Measurements from ENCODE around the gene CASR.

Gene CASR

DNA sequence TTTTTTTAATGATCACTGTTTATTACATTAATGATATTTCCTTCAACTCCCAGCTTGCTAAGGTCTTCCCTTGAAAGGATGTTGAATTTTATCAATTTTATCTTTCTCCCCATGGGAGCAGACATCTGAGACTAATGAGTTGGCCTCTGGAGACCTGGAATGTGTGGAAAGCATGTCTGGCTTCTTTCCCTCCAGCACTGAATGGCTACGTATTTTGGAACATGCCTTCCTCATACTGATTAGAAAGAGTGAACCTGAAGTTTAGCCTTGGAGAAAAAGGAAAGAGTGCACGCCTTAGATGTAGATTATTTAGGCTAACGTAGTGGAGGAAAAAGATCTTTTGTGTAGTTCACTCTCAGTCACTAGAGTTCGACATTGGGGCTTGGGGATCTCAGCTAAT, 25.1 kb downstream of the CASR start:
- Histone ChIP-seq H3K4me3 (ENCODE audit: insufficient read depth, low read depth, low read length, poor library complexity, severe bottlenecking) (no peak overlapping the region), H3K4me1 (ENCODE audit: control insufficient read depth, insufficient read depth, low read length, poor library complexity, severe bottlenecking) (no peaks in the 10 kb centered on the region), H3K27me3 (replicated peaks; ENCODE audit: control insufficient read depth, insufficient read depth, low read length, poor library complexity, severe bottlenecking) (no peaks in the 10 kb centered on the region), H3K27ac (ENCODE audit: insufficient read depth, low read length, poor library complexity, severe bottlenecking) (no peak overlapping the region), H3K36me3 (ENCODE audit: control insufficient read depth, insufficient read depth, low read length) (no peaks in the 10 kb centered on the region), H3K9me3 (ENCODE audit: control insufficient read depth, low read length) (no peaks in the 10 kb centered on the region)
- no peak for DNase-seq

DNA sequence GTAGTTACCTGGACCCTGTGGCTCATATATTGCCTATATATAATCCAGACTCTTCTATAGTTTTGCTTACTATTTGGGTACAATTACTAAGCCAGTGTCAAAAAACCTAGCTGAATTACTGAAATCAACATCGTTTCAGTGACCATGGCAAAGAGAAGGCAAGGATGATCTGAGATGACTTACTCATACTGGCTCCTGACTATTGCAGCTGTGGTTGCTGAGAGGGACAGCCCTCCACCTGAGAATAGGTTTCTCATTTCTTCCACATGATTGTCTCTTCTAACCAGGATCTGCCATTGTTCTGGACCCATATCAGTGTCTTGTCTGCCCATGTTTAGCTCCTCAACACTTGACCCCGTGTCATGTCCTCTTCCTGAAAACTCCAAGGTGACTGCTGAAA, 30.2 kb downstream of the CASR start:
- Histone ChIP-seq H3K27me3 (replicated peaks; ENCODE audit: control insufficient read depth, insufficient read depth, low read length, poor library complexity, severe bottlenecking) (peaks cover 5% of the 10 kb centered on the region), H3K4me1 (ENCODE audit: control insufficient read depth, insufficient read depth, low read length, poor library complexity, severe bottlenecking) (no peaks in the 10 kb centered on the region), H3K27ac (ENCODE audit: insufficient read depth, low read length, poor library complexity, severe bottlenecking) (no peak overlapping the region), H3K9me3 (ENCODE audit: control insufficient read depth, low read length) (no peaks in the 10 kb centered on the region), H3K36me3 (ENCODE audit: control insufficient read depth, insufficient read depth, low read length) (no peaks in the 10 kb centered on the region), H3K4me3 (ENCODE audit: insufficient read depth, low read depth, low read length, poor library complexity, severe bottlenecking) (no peak overlapping the region)
- DNase-seq: no peak

DNA sequence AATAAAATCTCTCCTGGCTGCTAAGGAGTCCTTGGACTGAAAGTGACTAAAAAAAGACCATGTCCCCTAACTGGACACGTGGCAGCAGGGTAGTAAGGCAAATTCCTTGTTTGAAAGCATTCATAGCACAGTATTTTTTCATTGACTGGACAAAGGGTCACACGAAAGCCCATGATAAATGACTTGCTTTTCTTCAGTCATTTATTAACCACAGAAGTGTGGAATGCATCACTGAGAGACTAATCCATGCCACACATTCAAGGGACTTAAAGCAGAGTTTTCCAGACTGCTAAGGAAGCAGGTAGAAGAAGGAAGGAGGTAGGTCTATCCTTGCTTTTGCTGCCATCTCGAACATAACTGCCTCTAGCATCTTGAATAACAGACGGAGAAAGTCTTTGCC, 31.2 kb downstream of the CASR start:
- no peaks in the 10 kb centered on the region for H3K9me3 ChIP-seq (ENCODE audit: control insufficient read depth, low read length)
- peaks cover 5% of the 10 kb centered on the region for H3K27me3 ChIP-seq (replicated peaks; ENCODE audit: control insufficient read depth, insufficient read depth, low read length, poor library complexity, severe bottlenecking)
- H3K4me1 ChIP-seq (ENCODE audit: control insufficient read depth, insufficient read depth, low read length, poor library complexity, severe bottlenecking): no peaks in the 10 kb centered on the region
- no peaks in the 10 kb centered on the region for H3K36me3 ChIP-seq (ENCODE audit: control insufficient read depth, insufficient read depth, low read length)
- no peak overlapping the region for H3K4me3 ChIP-seq (ENCODE audit: insufficient read depth, low read depth, low read length, poor library complexity, severe bottlenecking)
- DNase-seq: no peak
- no peak overlapping the region for H3K27ac ChIP-seq (ENCODE audit: insufficient read depth, low read length, poor library complexity, severe bottlenecking)

DNA sequence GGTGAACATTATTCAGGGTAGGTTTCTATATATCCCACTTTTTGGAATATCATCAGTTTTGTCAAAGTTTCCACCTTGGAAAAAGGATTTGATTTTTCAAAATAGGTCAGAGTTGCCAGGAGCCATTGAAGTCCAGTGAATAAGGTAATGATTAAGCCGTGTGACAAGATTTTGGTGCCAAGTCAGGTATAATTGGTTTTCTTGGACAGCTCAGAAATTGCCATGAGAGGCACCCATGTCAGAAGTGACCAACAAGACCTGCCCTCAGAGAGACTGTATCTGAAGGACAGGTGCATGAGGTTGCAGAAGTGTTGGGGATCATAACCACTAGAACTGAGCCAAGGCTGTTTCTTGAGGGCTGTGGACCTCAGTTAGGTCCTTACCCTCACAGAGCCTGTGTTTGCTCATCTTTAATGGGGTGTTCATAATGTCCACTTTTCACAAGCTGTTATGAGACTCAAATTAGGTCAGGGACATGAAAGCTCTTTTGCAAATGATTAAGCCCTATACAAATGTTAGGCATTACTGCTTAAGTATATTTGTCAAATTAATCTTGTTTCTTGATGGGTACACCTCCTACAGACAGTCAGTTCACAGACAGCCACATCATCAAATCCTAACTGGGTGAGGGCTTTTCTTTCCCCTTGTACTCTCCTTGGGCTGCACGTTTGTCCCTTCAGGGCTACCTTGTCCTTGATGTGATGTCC, 32.3 kb downstream of the CASR start:
- no peaks in the 10 kb centered on the region for H3K9me3 ChIP-seq (ENCODE audit: control insufficient read depth, low read length)
- no peak overlapping the region for H3K27ac ChIP-seq (ENCODE audit: insufficient read depth, low read length, poor library complexity, severe bottlenecking)
- no peak for DNase-seq
- no peaks in the 10 kb centered on the region for H3K4me1 ChIP-seq (ENCODE audit: control insufficient read depth, insufficient read depth, low read length, poor library complexity, severe bottlenecking)
- peaks cover 5% of the 10 kb centered on the region for H3K27me3 ChIP-seq (replicated peaks; ENCODE audit: control insufficient read depth, insufficient read depth, low read length, poor library complexity, severe bottlenecking)
- no peaks in the 10 kb centered on the region for H3K36me3 ChIP-seq (ENCODE audit: control insufficient read depth, insufficient read depth, low read length)
- no peak overlapping the region for H3K4me3 ChIP-seq (ENCODE audit: insufficient read depth, low read depth, low read length, poor library complexity, severe bottlenecking)

DNA sequence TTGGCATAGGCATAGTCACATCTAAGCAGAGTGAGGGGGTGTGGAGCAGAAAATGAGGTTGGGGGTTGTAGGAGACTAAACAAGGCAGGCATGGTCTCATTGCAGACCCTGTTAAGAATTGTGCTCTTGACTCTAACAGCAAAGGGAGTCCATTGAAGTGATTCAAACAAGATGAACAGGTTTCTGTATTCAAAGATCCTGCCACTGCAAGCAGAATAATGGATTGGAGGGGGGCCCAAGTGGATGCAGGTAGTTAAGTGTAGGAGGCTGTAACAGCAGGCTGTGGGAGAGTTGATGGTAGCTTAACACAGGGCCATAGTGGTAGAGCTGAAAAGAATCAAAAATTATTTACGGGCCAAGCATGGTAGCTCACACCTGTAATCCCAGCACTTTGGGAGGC, 34.4 kb downstream of the CASR start:
- no peak overlapping the region for H3K27ac ChIP-seq (ENCODE audit: insufficient read depth, low read length, poor library complexity, severe bottlenecking)
- H3K27me3 ChIP-seq (replicated peaks; ENCODE audit: control insufficient read depth, insufficient read depth, low read length, poor library complexity, severe bottlenecking): peaks cover 5% of the 10 kb centered on the region
- H3K4me3 ChIP-seq (ENCODE audit: insufficient read depth, low read depth, low read length, poor library complexity, severe bottlenecking): no peak overlapping the region
- H3K9me3 ChIP-seq (ENCODE audit: control insufficient read depth, low read length): no peaks in the 10 kb centered on the region
- DNase-seq: no peak
- no peaks in the 10 kb centered on the region for H3K36me3 ChIP-seq (ENCODE audit: control insufficient read depth, insufficient read depth, low read length)
- no peaks in the 10 kb centered on the region for H3K4me1 ChIP-seq (ENCODE audit: control insufficient read depth, insufficient read depth, low read length, poor library complexity, severe bottlenecking)

DNA sequence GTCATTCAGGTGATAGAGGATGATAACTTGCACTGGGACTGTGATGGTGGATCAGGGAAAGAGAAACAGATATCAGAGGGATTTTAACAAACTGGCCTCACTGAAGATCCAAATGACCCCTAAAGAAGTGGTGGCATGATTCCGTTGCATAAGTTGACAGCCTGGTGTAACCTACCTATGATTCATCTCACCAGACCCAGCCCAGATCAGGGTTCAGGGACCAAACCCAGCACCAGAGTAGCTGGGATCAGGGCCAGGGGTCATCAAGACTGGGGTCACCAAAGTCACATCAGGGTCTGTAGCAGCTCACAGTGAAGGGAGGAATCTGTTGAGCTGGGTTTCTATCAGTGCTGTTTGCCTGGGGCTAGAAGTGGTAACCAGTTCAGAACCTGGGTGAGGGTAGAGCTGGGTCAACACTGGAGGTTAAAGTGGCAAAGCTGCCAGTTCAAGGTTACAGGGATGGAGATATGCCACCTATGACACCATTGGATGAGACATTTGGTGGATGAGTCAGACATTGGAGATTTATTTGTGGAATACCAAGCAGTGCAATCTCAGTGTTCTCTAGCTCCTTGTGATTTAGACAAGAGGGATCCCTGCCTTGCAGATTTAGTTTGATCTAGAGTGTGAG, 35.9 kb downstream of the CASR start:
- no peak overlapping the region for H3K27ac ChIP-seq (ENCODE audit: insufficient read depth, low read length, poor library complexity, severe bottlenecking)
- H3K9me3 ChIP-seq (ENCODE audit: control insufficient read depth, low read length): no peaks in the 10 kb centered on the region

DNA sequence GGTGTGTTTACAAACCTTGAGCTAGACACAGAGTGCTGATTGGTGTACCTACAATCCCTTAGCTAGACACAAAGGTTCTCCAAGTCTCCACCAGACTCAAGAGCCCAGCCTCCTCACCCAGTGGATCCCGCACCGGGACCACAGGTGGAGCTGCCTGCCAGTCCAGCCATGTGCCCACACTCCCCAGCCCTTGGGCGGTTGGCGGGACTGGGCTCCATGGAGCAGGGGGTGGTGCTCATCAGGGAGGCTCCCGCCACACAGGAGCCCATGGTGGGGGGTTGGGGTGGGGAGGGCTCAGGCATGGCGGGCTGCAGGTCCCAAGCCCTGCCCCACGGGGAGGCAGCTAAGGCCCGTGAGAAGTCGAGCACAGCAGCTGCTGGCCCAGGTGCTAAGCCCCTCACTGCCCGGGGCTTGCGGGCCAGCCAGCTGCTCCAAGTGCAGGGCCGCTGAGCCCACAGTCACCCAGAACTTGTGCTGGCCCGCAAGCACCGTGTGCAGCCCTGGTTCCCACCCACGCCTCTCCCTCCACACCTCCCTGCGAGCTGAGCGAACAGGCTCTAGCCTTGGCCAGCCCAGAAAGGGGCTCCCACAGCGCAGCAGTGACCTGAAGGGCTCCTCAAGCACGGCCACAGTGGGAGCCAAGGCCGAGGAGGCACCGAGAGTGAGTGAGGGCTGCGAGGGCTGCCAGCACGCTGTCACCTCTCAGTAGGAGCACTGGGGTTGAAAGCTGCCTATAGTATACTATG, 43.7 kb downstream of the CASR start:
- no peaks in the 10 kb centered on the region for H3K27me3 ChIP-seq (replicated peaks; ENCODE audit: control insufficient read depth, insufficient read depth, low read length, poor library complexity, severe bottlenecking)
- DNase-seq: no peak
- no peaks in the 10 kb centered on the region for H3K36me3 ChIP-seq (ENCODE audit: control insufficient read depth, insufficient read depth, low read length)
- H3K9me3 ChIP-seq (ENCODE audit: control insufficient read depth, low read length): no peaks in the 10 kb centered on the region
- no peak overlapping the region for H3K27ac ChIP-seq (ENCODE audit: insufficient read depth, low read length, poor library complexity, severe bottlenecking)
- H3K4me1 ChIP-seq (ENCODE audit: control insufficient read depth, insufficient read depth, low read length, poor library complexity, severe bottlenecking): no peaks in the 10 kb centered on the region
- H3K4me3 ChIP-seq (ENCODE audit: insufficient read depth, low read depth, low read length, poor library complexity, severe bottlenecking): no peak overlapping the region

More for the DNA sequence above, 35.9 kb downstream of the CASR start:
- H3K27me3 ChIP-seq (replicated peaks; ENCODE audit: control insufficient read depth, insufficient read depth, low read length, poor library complexity, severe bottlenecking): peaks cover 5% of the 10 kb centered on the region
- H3K4me3 ChIP-seq (ENCODE audit: insufficient read depth, low read depth, low read length, poor library complexity, severe bottlenecking): no peak overlapping the region
- no peaks in the 10 kb centered on the region for H3K4me1 ChIP-seq (ENCODE audit: control insufficient read depth, insufficient read depth, low read length, poor library complexity, severe bottlenecking)
- no peaks in the 10 kb centered on the region for H3K36me3 ChIP-seq (ENCODE audit: control insufficient read depth, insufficient read depth, low read length)
- DNase-seq: no peak

DNA sequence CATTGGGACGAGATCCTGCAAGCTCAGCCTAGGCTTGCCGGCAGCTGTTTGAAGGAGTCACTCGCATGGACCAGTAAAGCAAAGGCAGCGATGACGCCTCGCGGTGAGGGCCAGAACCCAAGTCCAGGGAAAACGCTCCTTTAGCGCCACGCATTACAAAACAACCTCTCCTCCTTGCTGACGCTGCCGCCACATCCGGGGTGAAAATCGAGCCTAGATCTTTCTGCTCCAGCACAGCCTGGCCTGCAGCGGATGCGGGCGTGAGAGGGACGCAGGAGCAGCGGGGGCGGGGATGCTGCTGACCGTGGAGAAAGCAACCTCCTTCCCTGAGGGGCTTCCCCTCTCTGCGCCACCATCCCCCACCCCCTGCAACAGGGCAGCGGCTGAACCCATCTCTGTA, 46.7 kb downstream of the CASR start:
- Histone ChIP-seq H3K9me3 (ENCODE audit: control insufficient read depth, low read length) (no peaks in the 10 kb centered on the region), H3K36me3 (ENCODE audit: control insufficient read depth, insufficient read depth, low read length) (no peaks in the 10 kb centered on the region)
- no peak for DNase-seq

DNA sequence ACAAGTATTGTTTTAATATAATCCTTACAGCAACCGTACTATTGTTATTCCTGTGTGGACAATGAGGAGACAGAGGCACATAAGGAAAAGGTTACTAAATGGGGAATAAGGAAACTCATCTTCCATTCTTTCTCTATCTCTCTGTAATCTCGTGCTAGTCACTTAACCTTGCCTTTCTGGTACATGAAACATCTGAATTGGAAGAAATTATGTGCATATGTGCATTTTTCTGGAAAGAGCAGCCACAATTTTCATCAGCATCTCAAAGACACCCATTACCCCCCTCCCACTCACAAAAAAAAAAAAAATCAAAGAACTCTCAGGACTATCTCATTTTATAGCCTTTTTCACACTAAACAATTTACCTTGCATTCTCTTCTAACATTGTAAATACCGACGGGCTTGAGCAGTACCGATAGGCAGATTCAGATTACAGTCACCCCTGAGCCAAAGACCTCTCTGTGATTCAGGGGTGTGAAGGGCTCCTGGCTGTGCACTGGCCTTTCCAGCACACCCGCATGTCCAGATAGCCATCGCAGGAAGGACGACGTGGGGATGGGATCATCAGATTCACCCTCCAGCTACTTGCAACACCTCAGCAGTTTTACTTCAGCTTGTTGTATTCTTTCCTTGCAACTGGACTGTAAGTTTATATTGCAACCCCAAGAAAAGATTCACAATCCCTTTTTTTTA, 48.1 kb downstream of the CASR start:
- Histone ChIP-seq H3K4me3 (ENCODE audit: insufficient read depth, low read depth, low read length, poor library complexity, severe bottlenecking) (no peak overlapping the region), H3K27ac (ENCODE audit: insufficient read depth, low read length, poor library complexity, severe bottlenecking) (no peak overlapping the region), H3K9me3 (ENCODE audit: control insufficient read depth, low read length) (no peaks in the 10 kb centered on the region), H3K36me3 (ENCODE audit: control insufficient read depth, insufficient read depth, low read length) (no peaks in the 10 kb centered on the region), H3K27me3 (replicated peaks; ENCODE audit: control insufficient read depth, insufficient read depth, low read length, poor library complexity, severe bottlenecking) (no peaks in the 10 kb centered on the region), H3K4me1 (ENCODE audit: control insufficient read depth, insufficient read depth, low read length, poor library complexity, severe bottlenecking) (peaks cover 4% of the 10 kb centered on the region)
- no peak for DNase-seq

More for the DNA sequence above, 46.7 kb downstream of the CASR start:
- Histone ChIP-seq H3K27ac (ENCODE audit: insufficient read depth, low read length, poor library complexity, severe bottlenecking) (no peak overlapping the region), H3K4me1 (ENCODE audit: control insufficient read depth, insufficient read depth, low read length, poor library complexity, severe bottlenecking) (peaks cover 4% of the 10 kb centered on the region), H3K4me3 (ENCODE audit: insufficient read depth, low read depth, low read length, poor library complexity, severe bottlenecking) (no peak overlapping the region), H3K27me3 (replicated peaks; ENCODE audit: control insufficient read depth, insufficient read depth, low read length, poor library complexity, severe bottlenecking) (no peaks in the 10 kb centered on the region)
